K562 (cell line): ENCODE measurements around the gene CDCP2. TPM values are rescaled to one million over a fixed set of nuclear protein-coding genes. Genes with fewer than 3 reads are reported as not detected.

Source experiments
- CBFB ChIP-seq: sonication (generic); formaldehyde crosslinking; IDR thresholded peaks from 2 replicates; pipeline ENCODE4 v1.4.0; 2020; ENCODE audit warnings: mild to moderate bottlenecking, missing genetic modification reagents
- CHD4 ChIP-seq: fragments of 200-600 bp; sonication (generic); IDR thresholded peaks from 3 replicates; pipeline ENCODE4 v1.6.1; 2012; ENCODE audit warnings: low read depth, mild to moderate bottlenecking, mixed read lengths, low read length, inconsistent platforms; ENCODE audit not compliant: insufficient read depth, insufficient replicate concordance, poor library complexity, severe bottlenecking
- DNMT1 ChIP-seq: fragments of 450-650 bp; IDR thresholded peaks from 2 replicates; pipeline ENCODE4 v1.6.1; 2016; ENCODE audit warnings: antibody characterized with exemption, mild to moderate bottlenecking
- HDAC3 ChIP-seq: fragments of 450-650 bp; IDR thresholded peaks from 2 replicates; pipeline ENCODE4 v1.6.1; 2018; ENCODE audit warnings: borderline replicate concordance, mild to moderate bottlenecking, moderate library complexity; ENCODE audit not compliant: partially characterized antibody
- HNRNPUL1 ChIP-seq: fragments of 200-400 bp; formaldehyde crosslinking; IDR thresholded peaks from 2 replicates; pipeline ENCODE4 v1.6.1; 2017; ENCODE audit warnings: low read length
- JUN ChIP-seq, 2 experiments: sonication (generic) in 1 of 2; formaldehyde crosslinking in 1 of 2; IDR thresholded peaks; 2 replicates each; pipeline versions ENCODE4 v1.6.1 to v1.8.0; 2012 to 2022; ENCODE audit warnings: borderline replicate concordance in 2 of 2, mild to moderate bottlenecking in 2 of 2, improper control_type of control experiment in 1 of 2, low read depth in 1 of 2, low read length in 1 of 2, missing genetic modification reagents in 1 of 2
- LCOR ChIP-seq: sonication (generic); formaldehyde crosslinking; IDR thresholded peaks from 2 replicates; pipeline ENCODE4 v1.8.0; 2022; ENCODE audit warnings: mild to moderate bottlenecking, missing genetic modification reagents
- MAFK ChIP-seq: IDR thresholded peaks from 2 replicates; pipeline ENCODE4 v1.6.1; 2011; ENCODE audit warnings: low read length, improper control_type of control experiment
- MEF2A ChIP-seq: IDR thresholded peaks from 2 replicates; pipeline ENCODE4 v1.6.1; 2011; ENCODE audit warnings: low read depth, mild to moderate bottlenecking, low read length, moderate library complexity; ENCODE audit not compliant: control insufficient read depth
- NCOA1 ChIP-seq: fragments of 450-650 bp; IDR thresholded peaks from 2 replicates; pipeline ENCODE4 v1.6.1; 2016; ENCODE audit warnings: low read depth
- NFIC ChIP-seq: fragments of 450-650 bp; IDR thresholded peaks from 2 replicates; pipeline ENCODE4 v1.6.1; 2017; ENCODE audit warnings: mild to moderate bottlenecking, inconsistent platforms
- NR4A1 ChIP-seq, 2 experiments: fragments of 250-450 bp in 1 of 2; fragments of 450-650 bp in 1 of 2; sonication (Bioruptor Pico) in 1 of 2; IDR thresholded peaks; 2 replicates each; pipeline versions ENCODE4 v1.4.0 to v1.6.1; 2016 to 2020; ENCODE audit warnings: mild to moderate bottlenecking in 2 of 2, missing compliant biosample characterization in 1 of 2, missing genetic modification characterization in 1 of 2, moderate library complexity in 1 of 2
- PHTF2 ChIP-seq: fragments of 250-450 bp; sonication (Bioruptor Pico); IDR thresholded peaks from 2 replicates; pipeline ENCODE4 v1.5.0; 2021; ENCODE audit warnings: mild to moderate bottlenecking
- POLR2H ChIP-seq: IDR thresholded peaks from 2 replicates; pipeline ENCODE4 v1.6.1; 2016; ENCODE audit warnings: missing genetic modification characterization, low read depth, mild to moderate bottlenecking, control low read depth, missing compliant biosample characterization, moderate library complexity
- POU5F1 ChIP-seq: fragments of 150-350 bp; IDR thresholded peaks from 2 replicates; pipeline ENCODE4 v1.6.1; 2014; ENCODE audit warnings: borderline replicate concordance, low read length, low read depth, mild to moderate bottlenecking; ENCODE audit not compliant: partially characterized antibody
- RFX1 ChIP-seq: fragments of 450-650 bp; IDR thresholded peaks from 2 replicates; pipeline ENCODE4 v1.6.1; 2016; ENCODE audit warnings: mild to moderate bottlenecking, moderate library complexity
- STAG1 ChIP-seq: sonication (generic); formaldehyde crosslinking; IDR thresholded peaks from 2 replicates; pipeline ENCODE4 v1.5.0; 2020; ENCODE audit warnings: missing genetic modification reagents, borderline replicate concordance
- ZNF140 ChIP-seq: fragments of 250-450 bp; sonication (Bioruptor Pico); IDR thresholded peaks from 2 replicates; pipeline ENCODE4 v1.8.0; 2021; ENCODE audit warnings: moderate library complexity, mild to moderate bottlenecking, inconsistent platforms
- ZNF165 ChIP-seq: fragments of 250-450 bp; sonication (Bioruptor Pico); IDR thresholded peaks from 2 replicates; pipeline ENCODE4 v1.4.0; 2020; ENCODE audit warnings: borderline replicate concordance
- ZNF778 ChIP-seq: fragments of 450-650 bp; formaldehyde crosslinking; IDR thresholded peaks from 2 replicates; pipeline ENCODE4 v1.4.0; 2020; ENCODE audit warnings: mild to moderate bottlenecking, moderate library complexity
- polyA plus RNA-seq, 8 experiments: library from polyadenylated mRNA; depleted of rRNA in 4 of 8; stranded (reverse) in 5 of 8; unstranded in 3 of 8; fragments of >200 nt; fragmentation: Nextera tagmentation in 2 of 8; fragmentation: Illumina TruSeq in 1 of 8; extraction: Ambion mirVana in 2 of 8; extraction: Trizol in 1 of 8; gene quantifications; 2 replicates each; pipeline versions ENCODE4 v1.2.1 to v1.2.3, GENCODE V29; 2011 to 2014; ENCODE audit warnings: inconsistent platforms in 1 of 8, missing spikeins in 1 of 8
- total RNA-seq, 7 experiments: library from RNA; depleted of rRNA in 6 of 7; stranded (reverse); fragments of >200 nt in 6 of 7; fragmentation: Illumina TruSeq in 2 of 7; extraction: Trizol in 2 of 7; gene quantifications; 2 replicates each; pipeline versions ENCODE4 v1.2.1 to v1.2.3, GENCODE V29; 2011 to 2021; ENCODE audit warnings: low replicate concordance in 1 of 7
- TF ChIP-seq, protein P1 (sequence below), 2 experiments: IDR thresholded peaks; 2 replicates each; pipeline ENCODE4 v1.6.1; 2012; ENCODE audit warnings: improper control_type of control experiment in 2 of 2, low read depth in 2 of 2, low read length in 2 of 2, borderline replicate concordance in 1 of 2
- TF ChIP-seq, protein P2 (sequence below): fragments of 450-650 bp; IDR thresholded peaks from 2 replicates; pipeline ENCODE4 v1.6.1; 2017; ENCODE audit warnings: antibody characterized with exemption
- TF ChIP-seq, protein P3 (sequence below): sonication (generic); formaldehyde crosslinking; IDR thresholded peaks from 2 replicates; pipeline ENCODE4 v1.8.0; 2022; ENCODE audit warnings: mild to moderate bottlenecking, low read depth, missing genetic modification reagents

CDCP2 gene
- total and polyA plus RNA-seq, 9 of the 15 experiments (the other 6 are each of a cell fraction or from before 2014, with no cell fraction given), result not detected

DNA sequence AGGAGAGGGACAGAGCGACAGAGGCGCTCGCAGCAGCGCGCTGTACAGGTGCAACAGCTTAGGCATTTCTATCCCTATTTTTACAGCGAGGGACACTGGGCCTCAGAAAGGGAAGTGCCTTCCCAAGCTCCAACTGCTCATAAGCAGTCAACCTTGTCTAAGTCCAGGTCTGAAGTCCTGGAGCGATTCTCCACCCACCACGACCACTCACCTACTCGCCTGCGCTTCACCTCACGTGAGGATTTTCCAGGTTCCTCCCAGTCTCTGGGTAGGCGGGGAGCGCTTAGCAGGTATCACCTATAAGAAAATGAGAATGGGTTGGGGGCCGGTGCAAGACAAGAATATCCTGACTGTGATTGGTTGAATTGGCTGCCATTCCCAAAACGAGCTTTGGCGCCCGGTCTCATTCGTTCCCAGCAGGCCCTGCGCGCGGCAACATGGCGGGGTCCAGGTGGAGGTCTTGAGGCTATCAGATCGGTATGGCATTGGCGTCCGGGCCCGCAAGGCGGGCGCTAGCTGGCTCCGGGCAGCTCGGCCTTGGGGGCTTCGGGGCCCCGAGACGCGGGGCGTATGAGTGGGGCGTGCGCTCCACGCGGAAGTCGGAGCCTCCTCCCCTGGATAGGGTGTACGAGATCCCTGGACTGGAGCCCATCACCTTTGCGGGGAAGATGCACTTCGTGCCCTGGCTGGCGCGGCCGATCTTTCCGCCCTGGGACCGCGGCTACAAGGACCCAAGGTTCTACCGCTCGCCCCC, 47.1 kb upstream of the CDCP2 start, which contains the start of the genes CYB5RL and MRPL37 (continued):
- TF ChIP-seq DNMT1 (no peak), PHTF2 (CRISPR knock-in tag) (no peak), CHD4 (no peak), STAG1 (CRISPR knock-in tag) (no peak), HNRNPUL1 (no peak), POU5F1 (no peak), NR4A1 (CRISPR knock-in tag; IDR thresholded peaks at IDR 0.05) (no peak), NR4A1 (tag; IDR thresholded peaks at IDR 0.05) (no peak), MAFK (no peak), LCOR (CRISPR knock-in tag) (no peak; the same call in 1 of the 2 replicates), MEF2A (no peak), POLR2H (tag) (no peak), RFX1 (no peak), NCOA1 (no peak), CBFB (CRISPR knock-in tag) (no peak), JUN (IDR thresholded peaks at IDR 0.05; ENCODE audit: borderline replicate concordance, low read depth, low read length) (0 out of 2 replicates have a peak, but pooled peaks have one; percentile 38), JUN (CRISPR knock-in tag; IDR thresholded peaks at IDR 0.05; ENCODE audit: borderline replicate concordance) (no peak), NFIC (peak; percentile 74), ZNF140 (CRISPR knock-in tag) (no peak), HDAC3 (no peak), ZNF778 (CRISPR knock-in tag) (no peak), ZNF165 (CRISPR knock-in tag) (no peak)
- TF ChIP-seq, protein P1, sequence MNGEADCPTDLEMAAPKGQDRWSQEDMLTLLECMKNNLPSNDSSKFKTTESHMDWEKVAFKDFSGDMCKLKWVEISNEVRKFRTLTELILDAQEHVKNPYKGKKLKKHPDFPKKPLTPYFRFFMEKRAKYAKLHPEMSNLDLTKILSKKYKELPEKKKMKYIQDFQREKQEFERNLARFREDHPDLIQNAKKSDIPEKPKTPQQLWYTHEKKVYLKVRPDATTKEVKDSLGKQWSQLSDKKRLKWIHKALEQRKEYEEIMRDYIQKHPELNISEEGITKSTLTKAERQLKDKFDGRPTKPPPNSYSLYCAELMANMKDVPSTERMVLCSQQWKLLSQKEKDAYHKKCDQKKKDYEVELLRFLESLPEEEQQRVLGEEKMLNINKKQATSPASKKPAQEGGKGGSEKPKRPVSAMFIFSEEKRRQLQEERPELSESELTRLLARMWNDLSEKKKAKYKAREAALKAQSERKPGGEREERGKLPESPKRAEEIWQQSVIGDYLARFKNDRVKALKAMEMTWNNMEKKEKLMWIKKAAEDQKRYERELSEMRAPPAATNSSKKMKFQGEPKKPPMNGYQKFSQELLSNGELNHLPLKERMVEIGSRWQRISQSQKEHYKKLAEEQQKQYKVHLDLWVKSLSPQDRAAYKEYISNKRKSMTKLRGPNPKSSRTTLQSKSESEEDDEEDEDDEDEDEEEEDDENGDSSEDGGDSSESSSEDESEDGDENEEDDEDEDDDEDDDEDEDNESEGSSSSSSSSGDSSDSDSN (IDR thresholded peaks at IDR 0.05; ENCODE audit: borderline replicate concordance in 1 of 2, low read depth in 2 of 2, low read length in 2 of 2), result no peak
- TF ChIP-seq, protein P2, sequence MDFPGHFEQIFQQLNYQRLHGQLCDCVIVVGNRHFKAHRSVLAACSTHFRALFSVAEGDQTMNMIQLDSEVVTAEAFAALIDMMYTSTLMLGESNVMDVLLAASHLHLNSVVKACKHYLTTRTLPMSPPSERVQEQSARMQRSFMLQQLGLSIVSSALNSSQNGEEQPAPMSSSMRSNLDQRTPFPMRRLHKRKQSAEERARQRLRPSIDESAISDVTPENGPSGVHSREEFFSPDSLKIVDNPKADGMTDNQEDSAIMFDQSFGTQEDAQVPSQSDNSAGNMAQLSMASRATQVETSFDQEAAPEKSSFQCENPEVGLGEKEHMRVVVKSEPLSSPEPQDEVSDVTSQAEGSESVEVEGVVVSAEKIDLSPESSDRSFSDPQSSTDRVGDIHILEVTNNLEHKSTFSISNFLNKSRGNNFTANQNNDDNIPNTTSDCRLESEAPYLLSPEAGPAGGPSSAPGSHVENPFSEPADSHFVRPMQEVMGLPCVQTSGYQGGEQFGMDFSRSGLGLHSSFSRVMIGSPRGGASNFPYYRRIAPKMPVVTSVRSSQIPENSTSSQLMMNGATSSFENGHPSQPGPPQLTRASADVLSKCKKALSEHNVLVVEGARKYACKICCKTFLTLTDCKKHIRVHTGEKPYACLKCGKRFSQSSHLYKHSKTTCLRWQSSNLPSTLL, result no peak
- TF ChIP-seq, protein P3, sequence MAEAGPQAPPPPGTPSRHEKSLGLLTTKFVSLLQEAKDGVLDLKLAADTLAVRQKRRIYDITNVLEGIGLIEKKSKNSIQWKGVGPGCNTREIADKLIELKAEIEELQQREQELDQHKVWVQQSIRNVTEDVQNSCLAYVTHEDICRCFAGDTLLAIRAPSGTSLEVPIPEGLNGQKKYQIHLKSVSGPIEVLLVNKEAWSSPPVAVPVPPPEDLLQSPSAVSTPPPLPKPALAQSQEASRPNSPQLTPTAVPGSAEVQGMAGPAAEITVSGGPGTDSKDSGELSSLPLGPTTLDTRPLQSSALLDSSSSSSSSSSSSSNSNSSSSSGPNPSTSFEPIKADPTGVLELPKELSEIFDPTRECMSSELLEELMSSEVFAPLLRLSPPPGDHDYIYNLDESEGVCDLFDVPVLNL (CRISPR knock-in tag), result no peak
